Activated T-helper 2 cell treated with anti-CD3 and anti-CD28 coated beads, Interferon-gamma antibody, Interleukin-2, Interleukin-4, amounts not matched to agents 10 μg/mL and 5 μg/mL and 100 μg/mL, durations not matched to agents 14 hours and 24 hours and 36 hours (primary cell): ENCODE measurements around the gene BRIP1. TPM values are rescaled to one million over a fixed set of nuclear protein-coding genes. Genes with fewer than 3 reads are reported as not detected.
"Not testable (repeated sequence)": the region's sequence is repeated elsewhere in the genome, so short reads cannot be mapped to it uniquely, and the experiment has no call there.

Experiments
- DNase-seq: peaks from one replicate; pipeline ENCODE4 v3.0.0; 2021; ENCODE audit warnings: low spot score
- H3K27ac Mint-ChIP-seq: one replicate; pipeline ENCODE4 v1.8.0; 2021; ENCODE audit warnings: mixed read lengths
- H3K27me3 Mint-ChIP-seq: one replicate; pipeline ENCODE4 v1.8.0; 2021; ENCODE audit warnings: low read depth, mixed read lengths
- H3K36me3 Mint-ChIP-seq: one replicate; pipeline ENCODE4 v1.8.0; 2021; ENCODE audit warnings: low read depth, mixed read lengths
- H3K4me1 Mint-ChIP-seq: one replicate; pipeline ENCODE4 v1.8.0; 2021; ENCODE audit warnings: low read depth, mixed read lengths
- H3K4me3 Mint-ChIP-seq: one replicate; pipeline ENCODE4 v1.8.0; 2021; ENCODE audit warnings: low read depth, mild to moderate bottlenecking, moderate library complexity, mixed read lengths
- H3K9me3 Mint-ChIP-seq: one replicate; pipeline ENCODE4 v1.8.0; 2021; ENCODE audit warnings: mixed read lengths
- intact Hi-C: fragments of 100-400 bp; cut with micrococcal nuclease; formaldehyde crosslinking; loops from one replicate; pipeline ENCODE4 v1.15.1; 2023
- total RNA-seq: library from RNA; stranded (reverse); gene quantifications from 2 replicates; pipeline ENCODE4 v1.2.3, GENCODE V29; 2022

The BRIP1 gene
- total RNA-seq, 1 donor from 2014 or later = 16.4 TPM

DNA sequence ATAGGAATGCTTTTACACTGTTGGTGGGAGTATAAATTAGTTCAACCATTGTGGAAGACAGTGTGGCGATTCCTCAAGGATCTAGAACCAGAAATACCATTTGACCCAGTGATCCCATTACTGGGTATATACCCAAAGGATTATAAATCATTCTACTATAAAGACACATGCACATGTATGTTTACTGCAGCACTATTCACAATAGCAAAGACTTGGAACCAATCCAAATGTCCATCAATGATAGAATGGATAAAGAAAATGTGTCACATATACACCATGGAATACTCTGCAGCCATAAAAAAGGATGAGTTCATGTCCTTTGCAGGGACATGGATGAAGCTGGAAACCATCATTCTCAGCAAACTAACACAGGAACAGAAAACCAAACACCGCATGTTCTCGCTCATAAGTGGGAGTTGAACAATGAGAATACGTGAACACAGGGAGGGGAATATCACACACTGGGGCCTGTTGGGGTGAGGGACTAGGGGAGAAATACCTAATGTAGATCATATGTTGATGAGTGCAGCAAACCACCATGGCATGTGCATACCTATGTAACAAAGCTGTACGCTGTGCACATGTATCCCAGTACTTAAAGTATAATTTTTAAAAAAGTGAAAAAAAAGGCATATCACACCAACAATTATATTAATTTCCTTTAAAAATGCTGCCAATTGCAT lies 196.8 kb downstream of the BRIP1 start:
- DNase-seq, H3K4me1 Mint-ChIP-seq, H3K9me3 Mint-ChIP-seq, intact Hi-C loops, H3K36me3 Mint-ChIP-seq, H3K4me3 Mint-ChIP-seq, H3K27ac Mint-ChIP-seq: not testable (repeated sequence)
- peaks cover 16% of the 10 kb centered on the region for H3K27me3 Mint-ChIP-seq

DNA sequence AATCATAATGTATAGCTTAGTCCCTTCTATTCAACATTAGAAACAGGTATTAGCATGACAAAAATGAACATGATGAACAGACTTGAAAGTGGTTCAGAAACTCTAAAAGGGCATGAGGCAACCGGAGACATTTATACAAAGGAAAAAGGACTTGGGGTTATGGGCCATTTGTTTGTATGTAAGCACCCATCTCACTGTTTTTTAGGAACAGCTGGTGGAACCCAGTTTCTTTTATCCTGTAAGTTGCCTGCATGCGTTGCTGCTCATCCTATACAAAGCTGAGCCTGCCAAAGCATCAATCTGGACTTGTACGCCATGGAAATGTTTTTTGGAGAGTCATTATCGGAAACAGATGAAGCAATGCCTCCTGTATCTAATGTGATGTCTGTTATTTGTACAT lies 200.0 kb downstream of the BRIP1 start:
- intact Hi-C loops = no loop called here
- H3K4me3 Mint-ChIP-seq = no peak overlapping the region
- H3K4me1 Mint-ChIP-seq = no peaks in the 10 kb centered on the region
- H3K36me3 Mint-ChIP-seq = no peaks in the 10 kb centered on the region
- H3K9me3 Mint-ChIP-seq = no peaks in the 10 kb centered on the region
- H3K27ac Mint-ChIP-seq = no peak overlapping the region
- DNase-seq = no peak
- peaks cover 29% of the 10 kb centered on the region for H3K27me3 Mint-ChIP-seq

DNA sequence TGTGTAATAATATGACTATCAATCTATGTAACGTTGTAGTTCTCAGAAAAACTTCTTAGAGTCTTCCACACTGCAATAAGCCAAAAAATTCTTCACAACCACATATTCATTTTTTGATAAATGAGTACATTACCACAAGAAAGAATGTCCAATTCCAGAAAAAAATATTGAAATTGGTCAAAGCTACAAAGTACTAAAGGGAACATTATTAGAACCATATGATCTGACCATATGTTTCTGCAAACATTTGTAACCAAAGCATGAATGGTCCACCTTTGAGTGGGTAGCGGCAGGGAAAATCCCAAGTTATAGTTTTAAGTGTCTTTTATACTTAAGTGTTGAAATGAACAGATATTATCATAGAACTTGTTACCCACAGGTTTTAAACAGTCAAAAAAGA lies 200.6 kb downstream of the BRIP1 start:
- H3K27ac Mint-ChIP-seq = no peak overlapping the region
- intact Hi-C loops = no loop called here
- no peak overlapping the region for H3K4me3 Mint-ChIP-seq
- no peaks in the 10 kb centered on the region for H3K4me1 Mint-ChIP-seq
- peaks cover 35% of the 10 kb centered on the region for H3K27me3 Mint-ChIP-seq
- DNase-seq = no peak
- no peaks in the 10 kb centered on the region for H3K36me3 Mint-ChIP-seq
- no peaks in the 10 kb centered on the region for H3K9me3 Mint-ChIP-seq

DNA sequence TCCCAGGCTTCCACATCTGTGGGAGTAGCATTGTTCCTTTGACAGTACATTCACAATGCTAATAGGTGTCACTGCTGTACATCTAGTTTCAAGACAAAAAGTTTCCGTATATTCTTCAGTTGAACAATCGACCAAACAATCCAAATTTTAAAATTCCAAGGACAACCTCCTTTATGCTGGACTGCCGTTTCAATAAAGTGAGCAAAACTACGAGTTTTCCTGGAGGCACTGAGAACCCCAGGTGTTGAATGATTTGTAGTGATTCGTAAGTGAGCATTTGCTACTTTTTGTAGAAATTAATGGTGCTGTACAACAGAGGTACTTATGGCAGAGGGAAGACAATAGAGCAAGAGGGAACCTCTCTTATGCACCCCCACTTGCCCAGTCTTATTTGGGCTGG lies 201.1 kb downstream of the BRIP1 start:
- Mint-ChIP-seq H3K9me3 (no peaks in the 10 kb centered on the region), H3K27me3 (peaks cover 39% of the 10 kb centered on the region), H3K27ac (no peak overlapping the region)

DNA sequence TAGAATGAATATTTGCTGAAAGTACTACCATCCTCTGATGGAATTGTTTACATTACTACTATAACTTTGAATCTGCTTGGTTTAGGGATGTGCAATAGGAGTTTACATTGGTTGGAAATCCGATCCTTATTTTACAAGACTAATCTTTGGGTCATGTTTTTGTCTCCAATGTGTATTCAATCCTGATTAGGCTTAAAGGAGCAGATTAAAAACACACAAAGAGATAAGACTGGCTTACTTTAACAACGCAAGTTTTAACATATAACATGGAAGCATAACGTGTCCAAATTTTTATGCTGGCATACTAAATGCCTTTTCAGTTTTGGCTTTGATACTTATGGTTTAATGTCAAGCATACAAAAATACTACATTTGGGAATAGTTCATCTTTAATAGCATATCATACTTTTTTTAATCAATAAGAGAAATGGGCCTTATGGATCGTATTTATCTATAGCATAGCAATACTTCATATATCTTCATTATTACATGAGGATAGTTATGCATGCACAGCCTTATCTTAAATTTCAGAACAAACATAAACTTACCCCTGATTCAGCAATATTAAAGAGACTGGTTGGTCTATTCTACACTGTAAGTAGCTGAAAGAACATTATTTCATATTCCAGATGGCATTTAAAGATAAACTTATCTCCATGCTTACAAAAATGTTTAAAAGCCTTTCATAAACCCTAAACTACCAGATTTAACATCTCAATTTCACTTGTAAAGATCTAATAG lies 202.4 kb downstream of the BRIP1 start:
- H3K4me3 Mint-ChIP-seq = no peak overlapping the region
- no peak for DNase-seq
- no peaks in the 10 kb centered on the region for H3K36me3 Mint-ChIP-seq
- no peaks in the 10 kb centered on the region for H3K4me1 Mint-ChIP-seq
- H3K27ac Mint-ChIP-seq = no peak overlapping the region
- no peaks in the 10 kb centered on the region for H3K9me3 Mint-ChIP-seq
- peaks cover 41% of the 10 kb centered on the region for H3K27me3 Mint-ChIP-seq
- intact Hi-C loops = no loop called here

More for the DNA sequence above, 201.1 kb downstream of the BRIP1 start:
- intact Hi-C loops = no loop called here
- no peaks in the 10 kb centered on the region for H3K36me3 Mint-ChIP-seq
- no peak for DNase-seq
- H3K4me1 Mint-ChIP-seq = no peaks in the 10 kb centered on the region
- no peak overlapping the region for H3K4me3 Mint-ChIP-seq

DNA sequence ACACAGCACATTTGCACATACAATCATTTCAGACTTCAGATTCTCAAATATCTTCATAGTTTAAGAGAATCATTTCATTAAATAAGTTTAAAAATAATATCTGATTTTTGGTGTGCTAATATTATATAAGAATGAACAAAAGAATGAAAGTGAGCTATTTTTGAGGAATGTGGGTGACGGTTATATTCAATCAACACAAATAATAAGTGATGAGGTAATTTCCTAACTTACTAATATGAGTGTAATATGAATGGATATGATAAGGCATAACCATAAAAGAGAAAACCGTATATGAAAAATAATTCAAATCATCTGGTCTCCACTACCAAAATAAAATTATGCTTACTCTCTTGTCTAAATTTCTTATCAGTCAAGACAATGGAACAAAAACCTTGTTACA lies 203.9 kb downstream of the BRIP1 start:
- H3K36me3 Mint-ChIP-seq = no peaks in the 10 kb centered on the region
- no peak overlapping the region for H3K27ac Mint-ChIP-seq
- H3K27me3 Mint-ChIP-seq = peaks cover 46% of the 10 kb centered on the region
- H3K4me1 Mint-ChIP-seq = no peaks in the 10 kb centered on the region
- DNase-seq = no peak
- H3K4me3 Mint-ChIP-seq = no peak overlapping the region
- H3K9me3 Mint-ChIP-seq = no peaks in the 10 kb centered on the region
- intact Hi-C loops = no loop called here

DNA sequence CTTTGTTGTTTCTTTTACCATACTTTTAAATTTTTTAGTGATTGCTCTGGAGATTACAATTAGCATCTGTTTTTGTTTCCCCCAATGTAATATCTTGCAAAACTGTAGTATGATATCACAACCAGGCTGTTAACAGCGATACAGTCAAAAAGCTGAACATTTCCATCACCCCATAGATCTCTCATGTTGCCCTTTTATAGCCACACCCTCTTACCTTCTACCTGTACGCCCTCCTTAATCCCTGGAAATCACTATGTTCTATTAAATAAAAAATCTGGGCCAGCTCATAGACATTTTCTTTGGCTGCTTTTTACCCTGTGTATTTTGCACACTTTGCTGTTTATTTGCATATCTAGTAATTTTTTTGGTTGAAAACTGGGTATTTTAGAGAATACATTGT lies 205.1 kb downstream of the BRIP1 start:
- DNase-seq = no peak
- no peaks in the 10 kb centered on the region for H3K4me1 Mint-ChIP-seq
- H3K4me3 Mint-ChIP-seq = no peak overlapping the region
- H3K36me3 Mint-ChIP-seq = no peaks in the 10 kb centered on the region
- no peaks in the 10 kb centered on the region for H3K9me3 Mint-ChIP-seq
- intact Hi-C loops = no loop called here
- peaks cover 51% of the 10 kb centered on the region for H3K27me3 Mint-ChIP-seq
- no peak overlapping the region for H3K27ac Mint-ChIP-seq

DNA sequence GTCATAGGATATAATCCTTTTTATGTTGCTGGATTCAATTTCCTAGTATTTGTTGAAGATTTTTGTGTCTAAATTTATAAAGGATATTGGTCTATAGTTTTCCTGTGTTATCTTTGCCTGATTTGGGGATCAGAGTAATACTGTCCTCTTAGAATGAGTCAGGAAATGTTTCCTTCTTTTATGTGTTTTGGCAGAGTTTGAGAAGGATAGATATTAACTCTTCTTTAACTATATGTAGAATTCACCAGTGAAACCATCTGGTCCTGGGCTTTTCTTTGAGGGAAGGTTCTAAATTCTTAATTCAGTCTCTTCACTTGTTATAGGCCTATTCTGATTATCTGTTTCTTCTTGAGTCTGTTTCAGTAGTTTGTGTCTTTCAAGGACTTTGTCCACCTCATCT lies 206.0 kb downstream of the BRIP1 start:
- H3K9me3 Mint-ChIP-seq = no peaks in the 10 kb centered on the region
- H3K4me3 Mint-ChIP-seq = no peak overlapping the region
- intact Hi-C loops = no loop called here
- H3K4me1 Mint-ChIP-seq = no peaks in the 10 kb centered on the region
- DNase-seq = no peak
- no peak overlapping the region for H3K27ac Mint-ChIP-seq
- peaks cover 50% of the 10 kb centered on the region for H3K27me3 Mint-ChIP-seq
- no peaks in the 10 kb centered on the region for H3K36me3 Mint-ChIP-seq

DNA sequence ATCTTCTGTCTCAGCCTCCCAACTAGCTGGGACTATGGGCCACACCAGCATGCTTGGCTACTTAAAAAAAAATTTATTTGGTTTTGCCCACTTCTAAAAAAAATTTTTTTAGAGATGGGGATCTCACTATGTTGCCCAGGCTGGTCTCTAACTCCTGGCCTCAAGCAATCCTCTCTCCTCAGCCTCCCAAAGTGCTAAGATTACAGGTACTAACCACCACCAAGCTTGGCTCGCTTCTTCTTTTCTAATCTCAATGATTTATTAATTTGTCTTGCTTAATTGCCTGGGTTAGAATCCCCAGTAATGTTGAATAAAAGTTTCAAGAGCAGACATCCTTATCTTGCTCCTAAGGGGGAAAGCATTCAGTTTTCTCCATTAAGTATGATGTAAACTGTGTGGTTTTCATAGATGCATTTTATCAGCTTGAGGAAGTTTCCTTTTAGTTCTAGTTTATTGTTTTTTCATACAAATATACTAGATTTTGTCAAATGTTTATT lies 206.6 kb downstream of the BRIP1 start:
- peaks cover 49% of the 10 kb centered on the region for H3K27me3 Mint-ChIP-seq
- H3K36me3 Mint-ChIP-seq = no peaks in the 10 kb centered on the region
- H3K9me3 Mint-ChIP-seq = peaks cover 4% of the 10 kb centered on the region
- DNase-seq = no peak
- H3K4me1 Mint-ChIP-seq = no peaks in the 10 kb centered on the region
- intact Hi-C loops = no loop called here
- no peak overlapping the region for H3K27ac Mint-ChIP-seq
- no peak overlapping the region for H3K4me3 Mint-ChIP-seq

DNA sequence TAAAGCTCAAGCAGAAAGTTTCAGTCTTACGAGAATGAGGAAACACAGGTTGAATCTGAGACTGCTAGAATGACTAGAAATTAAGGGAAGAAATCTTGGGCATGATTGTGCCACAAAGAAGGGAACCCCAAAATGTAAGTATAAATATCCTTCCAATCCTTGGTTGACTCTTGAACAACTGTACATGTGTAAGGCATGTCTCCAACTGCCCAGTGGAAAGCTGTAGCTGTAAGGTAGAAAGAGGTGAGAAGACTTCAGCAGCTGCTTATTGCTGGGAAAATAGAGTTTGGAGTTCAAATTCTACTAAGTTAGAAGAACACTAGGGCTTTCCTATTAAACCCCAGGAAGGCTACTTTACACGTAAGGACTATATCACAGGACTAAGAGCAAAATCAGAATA lies 212.6 kb downstream of the BRIP1 start:
- Mint-ChIP-seq H3K27me3 (peaks cover 46% of the 10 kb centered on the region), H3K9me3 (peaks cover 16% of the 10 kb centered on the region), H3K27ac (no peak overlapping the region), H3K4me1 (no peaks in the 10 kb centered on the region), H3K36me3 (no peaks in the 10 kb centered on the region), H3K4me3 (no peak overlapping the region)
- no peak for DNase-seq
- intact Hi-C loops = no loop called here

DNA sequence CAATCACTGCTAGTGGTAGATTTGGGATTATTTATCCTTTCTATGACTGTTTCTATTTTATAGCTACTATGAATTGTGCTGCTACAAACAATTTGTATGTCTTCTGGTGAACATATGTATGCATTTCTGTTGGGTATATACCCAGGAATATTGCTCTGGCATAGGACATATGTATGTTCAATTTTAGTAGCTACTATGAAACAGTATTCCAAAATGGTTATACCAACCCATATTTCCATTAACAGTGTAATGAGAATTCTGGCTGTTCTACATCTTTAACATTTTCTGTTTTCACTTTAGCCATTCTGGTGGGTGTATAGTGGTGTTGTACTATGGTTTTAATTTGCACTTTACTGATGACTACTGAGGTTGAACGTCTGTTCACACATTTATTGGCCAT lies 214.7 kb downstream of the BRIP1 start:
- H3K9me3 Mint-ChIP-seq = peaks cover 16% of the 10 kb centered on the region
- H3K27me3 Mint-ChIP-seq = peaks cover 46% of the 10 kb centered on the region
- H3K4me3 Mint-ChIP-seq = no peak overlapping the region
- intact Hi-C loops = no loop called here
- H3K4me1 Mint-ChIP-seq = no peaks in the 10 kb centered on the region
- no peak overlapping the region for H3K27ac Mint-ChIP-seq
- no peak for DNase-seq
- no peaks in the 10 kb centered on the region for H3K36me3 Mint-ChIP-seq

DNA sequence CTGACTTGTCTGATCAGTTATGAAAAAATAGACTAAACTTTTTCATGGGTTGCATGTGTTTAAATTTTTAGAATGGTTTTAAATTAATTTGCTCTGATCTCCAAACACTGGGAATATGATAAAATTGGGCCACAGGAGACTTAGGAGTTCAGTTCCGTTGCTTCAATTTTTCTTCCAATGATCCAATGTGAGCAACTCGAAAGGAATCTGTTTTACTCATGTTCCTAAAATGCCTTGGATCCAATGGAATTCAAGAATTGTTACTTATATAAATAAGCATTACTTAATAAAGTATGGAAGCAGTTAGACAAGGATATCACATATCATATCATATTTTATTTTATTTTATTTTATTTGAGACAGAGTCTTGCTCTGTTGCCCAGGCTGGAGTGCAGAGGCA lies 216.3 kb downstream of the BRIP1 start:
- no peak overlapping the region for H3K4me3 Mint-ChIP-seq
- no peaks in the 10 kb centered on the region for H3K36me3 Mint-ChIP-seq
- no peak for DNase-seq
- peaks cover 15% of the 10 kb centered on the region for H3K9me3 Mint-ChIP-seq
- intact Hi-C loops = no loop called here
- peaks cover 36% of the 10 kb centered on the region for H3K27me3 Mint-ChIP-seq
- no peaks in the 10 kb centered on the region for H3K4me1 Mint-ChIP-seq
- no peak overlapping the region for H3K27ac Mint-ChIP-seq

DNA sequence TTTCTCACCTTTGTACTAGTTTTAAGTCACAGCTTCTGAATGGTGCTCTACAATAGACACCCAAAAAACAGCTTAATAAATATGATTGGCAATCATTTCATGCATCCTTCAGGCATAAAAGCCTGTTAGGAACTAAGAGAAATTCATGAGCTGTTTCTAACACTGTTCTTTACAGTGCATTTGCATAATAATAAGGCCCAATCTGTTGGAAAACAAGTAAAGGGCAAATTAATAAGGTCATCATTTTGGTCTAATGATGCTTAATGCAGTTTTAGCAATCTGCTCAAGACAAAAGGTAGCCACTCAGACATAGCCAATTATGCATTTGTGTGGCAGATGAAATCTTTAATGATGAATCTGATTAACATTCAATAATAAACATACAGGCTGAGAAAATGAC lies 216.8 kb downstream of the BRIP1 start:
- no peak for DNase-seq
- H3K4me1 Mint-ChIP-seq = no peaks in the 10 kb centered on the region
- H3K4me3 Mint-ChIP-seq = no peak overlapping the region
- H3K36me3 Mint-ChIP-seq = no peaks in the 10 kb centered on the region
- H3K9me3 Mint-ChIP-seq = peaks cover 10% of the 10 kb centered on the region
- intact Hi-C loops = no loop called here
- peaks cover 35% of the 10 kb centered on the region for H3K27me3 Mint-ChIP-seq
- H3K27ac Mint-ChIP-seq = no peak overlapping the region
